Naive B cell (primary cell): ENCODE data around the gene UXS1. TPM values are rescaled to one million over a fixed set of nuclear protein-coding genes. Genes with fewer than 3 reads are reported as not detected.

Source experiments
- ATAC-seq, 2 donors: fragments of 150-1000 bp; cut with Tn5 transposase; 2 replicates each; pipeline ENCODE4 v1.10.0; 2021; ENCODE audit warnings: low read depth in 2 of 2, mild to moderate bottlenecking in 2 of 2, moderate library complexity in 2 of 2
- DNase-seq: peaks from one replicate; pipeline ENCODE4 v3.0.0; 2022
- H3K27ac Mint-ChIP-seq, 6 donors: one replicate each; pipeline ENCODE4 v1.8.0; 2020 to 2022; ENCODE audit warnings: mild to moderate bottlenecking in 6 of 6, mixed read lengths in 6 of 6, moderate library complexity in 5 of 6, inconsistent platforms in 2 of 6
- H3K27me3 Mint-ChIP-seq, 3 donors: one replicate each; pipeline ENCODE4 v1.8.0; 2021 to 2022; ENCODE audit warnings: mixed read lengths in 3 of 3, mild to moderate bottlenecking in 1 of 3
- H3K36me3 Mint-ChIP-seq, 2 donors: one replicate each; pipeline ENCODE4 v1.8.0; 2020 to 2022; ENCODE audit warnings: mixed read lengths in 2 of 2, inconsistent platforms in 1 of 2, mild to moderate bottlenecking in 1 of 2
- H3K4me1 Mint-ChIP-seq, 3 donors: one replicate each; pipeline ENCODE4 v1.8.0; 2020 to 2022; ENCODE audit warnings: mixed read lengths in 3 of 3, inconsistent platforms in 1 of 3, mild to moderate bottlenecking in 1 of 3, moderate library complexity in 1 of 3
- H3K4me3 Mint-ChIP-seq, 8 donors: one replicate each; pipeline ENCODE4 v1.8.0; 2020 to 2022; ENCODE audit warnings: mild to moderate bottlenecking in 8 of 8, mixed read lengths in 8 of 8, moderate library complexity in 8 of 8, inconsistent platforms in 2 of 8
- H3K9me3 Mint-ChIP-seq, 7 donors: one replicate each; pipeline ENCODE4 v1.8.0; 2020 to 2022; ENCODE audit warnings: mixed read lengths in 7 of 7, mild to moderate bottlenecking in 5 of 7, inconsistent platforms in 2 of 7, moderate library complexity in 1 of 7
- polyA plus RNA-seq, 6 donors: library from polyadenylated mRNA; unstranded; fragments of 300-500 nt; fragmentation: Illumina TruSeq; gene quantifications; one replicate each; pipeline ENCODE4 v1.2.3, GENCODE V29; 2021; ENCODE audit warnings: low read depth in 6 of 6

The UXS1 gene
- polyA plus RNA-seq, 6 donors from 2014 or later: 26.8 to 61.0 (median 51.1) TPM

DNA sequence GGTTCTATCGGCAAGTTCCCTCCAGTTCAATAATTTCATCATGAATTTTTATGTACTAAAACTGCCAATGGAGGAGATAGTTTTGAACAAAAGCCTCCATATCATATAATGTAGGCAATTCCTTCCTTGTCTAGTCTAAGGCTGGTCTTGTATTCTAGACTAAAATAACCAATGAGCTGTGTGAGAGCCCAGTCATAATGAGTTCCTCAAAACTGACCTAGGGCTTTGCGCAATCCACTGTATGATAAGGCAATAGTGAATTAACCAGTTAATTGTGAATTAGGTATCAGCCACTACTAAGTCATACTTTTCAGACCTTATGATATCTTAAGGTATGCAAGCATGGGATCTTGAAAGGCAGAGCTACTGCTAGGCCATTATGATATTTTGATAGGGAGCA, 7.6 kb upstream of the UXS1 start:
- Mint-ChIP-seq H3K4me1 (no peaks in the 10 kb centered on the region), H3K27ac (peak overlapping the region in 1 of 6 donors; percentile 54), H3K9me3 (no peaks in the 10 kb centered on the region), H3K36me3 (no peaks in the 10 kb centered on the region), H3K27me3 (peaks cover 0 to 4% (median 0%) of the 10 kb centered on the region in 3 donors), H3K4me3 (no peak overlapping the region)
- DNase-seq (no peak), ATAC-seq (no peak)

DNA sequence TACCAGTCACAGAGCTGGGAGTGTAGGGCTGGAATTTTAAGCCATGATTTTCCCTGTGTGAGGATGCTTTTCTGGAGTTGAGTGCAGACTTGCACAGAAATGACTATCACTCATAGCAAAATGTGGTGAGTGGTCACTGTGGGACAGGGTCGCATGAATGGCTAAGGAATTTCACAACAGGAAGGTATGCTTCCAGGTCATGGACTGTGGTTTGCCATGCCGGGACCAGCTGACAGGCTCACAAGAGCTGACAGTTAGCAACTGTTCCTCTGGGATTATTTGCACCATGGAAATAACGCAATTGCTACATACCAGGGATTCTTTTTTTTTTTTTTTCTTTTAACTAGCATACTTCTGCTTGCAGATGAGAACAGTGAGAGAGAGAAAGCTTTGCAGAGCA, 3.8 kb upstream of the UXS1 start:
- Mint-ChIP-seq H3K9me3 (no peaks in the 10 kb centered on the region), H3K4me3 (peak overlapping the region in 2 of 8 donors; percentile 34 to 44), H3K36me3 (no peaks in the 10 kb centered on the region), H3K27ac (no peak overlapping the region), H3K27me3 (peaks cover 0 to 4% (median 0%) of the 10 kb centered on the region in 3 donors), H3K4me1 (peaks cover 8 to 13% (median 9%) of the 10 kb centered on the region in 3 donors)
- ATAC-seq (no peak), DNase-seq (no peak)

DNA sequence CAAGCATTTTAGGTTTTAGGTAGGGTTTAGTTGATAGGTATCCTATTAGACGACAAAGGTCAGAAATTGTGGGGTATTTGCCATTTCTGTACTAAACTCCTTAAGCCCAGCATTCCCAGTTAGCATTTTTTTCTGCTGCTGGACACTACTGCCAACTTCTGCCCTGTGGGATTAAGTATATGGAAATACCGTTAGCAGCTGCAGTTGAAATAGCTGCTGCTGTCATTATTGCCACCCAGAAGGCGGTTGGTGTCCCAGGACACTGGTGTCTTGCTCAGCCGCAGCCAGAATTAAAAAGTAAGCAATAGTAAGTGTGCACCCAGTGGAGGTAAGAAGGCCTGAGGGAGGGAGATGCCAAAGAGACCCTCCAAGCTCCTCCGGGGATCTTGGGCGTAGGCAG, 1.9 kb upstream of the UXS1 start:
- Mint-ChIP-seq H3K27ac (no peak overlapping the region), H3K9me3 (no peaks in the 10 kb centered on the region), H3K27me3 (peaks cover 0 to 4% (median 0%) of the 10 kb centered on the region in 3 donors), H3K4me1 (peaks cover 25 to 31% (median 27%) of the 10 kb centered on the region in 3 donors), H3K4me3 (peak overlapping the region in 2 of 8 donors; percentile 37 to 97), H3K36me3 (no peaks in the 10 kb centered on the region)
- ATAC-seq (no peak), DNase-seq (no peak)

DNA sequence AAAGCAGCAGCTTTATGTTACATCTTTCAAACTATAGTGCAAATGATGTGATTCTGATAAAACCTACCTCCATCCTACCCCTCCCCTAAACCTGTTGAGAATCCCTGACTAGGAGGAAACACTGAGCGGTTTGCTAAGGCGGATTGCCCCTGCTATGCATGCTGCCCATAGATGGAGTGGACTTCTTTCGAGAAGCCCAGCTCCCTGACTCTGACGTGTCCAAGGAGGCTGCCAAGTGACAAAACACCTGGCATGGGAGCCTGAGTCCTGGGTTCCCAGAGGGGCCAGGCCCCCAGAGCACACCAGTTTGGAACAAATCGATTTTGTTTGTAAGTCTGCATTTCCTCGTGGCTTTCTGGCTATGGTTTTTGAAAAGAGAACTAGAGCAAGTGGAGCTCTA, 1.4 kb upstream of the UXS1 start:
- DNase-seq (no peak), ATAC-seq (no peak)
- Mint-ChIP-seq H3K9me3 (no peaks in the 10 kb centered on the region), H3K27me3 (peaks cover 0 to 4% (median 0%) of the 10 kb centered on the region in 3 donors), H3K36me3 (no peaks in the 10 kb centered on the region), H3K4me3 (peak overlapping the region; percentile 59 to 97 (median 96)), H3K4me1 (peaks cover 28 to 36% (median 31%) of the 10 kb centered on the region in 3 donors), H3K27ac (no peak overlapping the region)

DNA sequence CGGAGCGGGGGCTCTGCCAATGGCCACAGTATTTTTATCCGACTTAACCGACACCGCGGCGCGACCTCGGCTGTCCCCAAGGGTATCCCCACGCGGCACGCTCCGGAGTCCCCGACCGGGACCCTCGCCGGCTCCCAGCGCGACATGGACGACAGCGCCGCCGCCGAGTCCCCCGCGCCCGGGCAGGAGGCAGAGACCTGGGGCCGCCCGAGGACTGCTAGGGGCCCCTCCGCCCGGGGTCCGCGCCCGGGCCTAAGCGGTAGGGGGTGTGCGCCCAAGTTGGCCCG, 468 bp downstream of the UXS1 start:
- Mint-ChIP-seq H3K27me3 (peaks cover 0 to 4% (median 0%) of the 10 kb centered on the region in 3 donors), H3K4me3 (peak overlapping the region; percentile 76 to 97 (median 90)), H3K27ac (peak overlapping the region in 3 of 6 donors; percentile 10 to 75 (median 70)), H3K9me3 (no peaks in the 10 kb centered on the region), H3K4me1 (peaks cover 44 to 54% (median 47%) of the 10 kb centered on the region in 3 donors), H3K36me3 (peaks cover 0 to 6% of the 10 kb centered on the region in 2 donors)
- ATAC-seq (no peak), DNase-seq (no peak)

DNA sequence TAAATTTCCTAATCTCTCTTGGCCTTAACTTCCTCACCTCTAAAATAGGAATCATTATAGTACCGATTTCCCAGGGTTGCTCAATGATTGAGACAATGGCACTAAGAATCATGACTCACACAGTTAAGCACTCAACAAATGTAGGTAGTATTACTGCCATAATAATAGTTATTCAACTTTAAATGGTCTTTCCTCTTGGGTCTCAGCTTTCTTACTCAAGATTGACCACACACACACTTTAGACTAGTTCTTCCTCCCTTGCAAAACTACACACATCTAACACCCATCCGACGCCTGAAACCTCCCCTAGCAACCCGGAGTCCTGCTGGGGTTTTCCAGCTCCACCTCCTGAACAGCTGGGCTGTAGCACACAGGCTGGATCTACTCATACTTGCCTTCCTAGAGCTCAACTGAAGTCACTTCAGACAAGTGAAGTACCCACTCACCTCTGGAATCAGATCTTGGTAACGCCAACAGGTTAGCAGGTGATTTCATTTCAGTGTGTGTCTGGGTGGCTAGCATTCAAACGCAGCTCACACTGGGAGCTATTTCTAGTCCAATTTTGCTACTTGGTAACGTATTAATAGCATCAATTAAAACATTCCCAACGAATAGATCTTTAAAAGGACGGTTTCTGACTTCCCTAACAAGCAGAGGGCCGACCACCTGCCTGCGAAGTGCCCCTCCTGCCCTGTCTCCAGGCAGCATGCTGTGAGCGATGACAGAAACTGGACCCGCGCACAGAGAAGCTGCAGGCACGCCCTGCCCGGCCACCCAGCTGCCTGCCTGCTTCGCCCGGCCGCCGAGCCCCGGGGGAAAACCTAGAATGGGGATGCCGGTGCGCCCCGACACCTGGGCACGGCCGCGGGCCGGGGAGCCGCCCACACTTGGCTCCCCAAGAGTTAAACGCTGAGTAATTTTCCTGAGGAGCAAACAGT, 1.1 kb downstream of the UXS1 start:
- Mint-ChIP-seq H3K27me3 (peaks cover 0 to 4% (median 0%) of the 10 kb centered on the region in 3 donors), H3K36me3 (peaks cover 0 to 6% of the 10 kb centered on the region in 2 donors), H3K4me1 (peaks cover 49 to 60% (median 54%) of the 10 kb centered on the region in 3 donors), H3K9me3 (no peaks in the 10 kb centered on the region), H3K4me3 (peak overlapping the region; percentile 76 to 97 (median 90)), H3K27ac (peak overlapping the region; percentile 23 to 90 (median 56))
- ATAC-seq (peak; percentile 19 to 23), DNase-seq (peak; percentile 35)

DNA sequence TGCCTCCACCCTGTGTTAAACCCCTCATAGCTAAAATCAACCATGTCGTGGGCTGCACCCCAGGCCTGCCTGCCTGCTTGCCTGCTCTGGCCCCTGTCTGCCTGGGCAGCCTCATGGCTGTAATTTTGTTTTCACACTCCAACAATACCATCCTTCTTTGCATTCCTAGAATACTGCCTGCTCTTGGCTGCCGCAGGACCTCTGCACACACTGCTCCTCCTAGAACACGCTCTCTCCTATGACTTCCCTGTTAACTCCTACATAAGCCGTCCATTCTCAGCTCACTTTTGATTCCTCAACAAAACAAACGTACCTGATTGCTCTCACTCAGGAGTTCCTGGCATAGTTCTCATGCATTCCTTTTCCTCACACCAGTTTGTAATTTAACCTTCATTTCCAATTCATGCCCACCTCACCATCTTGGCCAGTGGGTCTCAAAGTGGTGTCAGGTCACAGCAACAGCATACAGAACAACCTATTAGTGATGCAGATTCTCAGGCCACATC, 2.5 kb downstream of the UXS1 start:
- Mint-ChIP-seq H3K4me3 (peak overlapping the region in 6 of 8 donors; percentile 13 to 97 (median 88)), H3K9me3 (no peaks in the 10 kb centered on the region), H3K27ac (no peak overlapping the region), H3K36me3 (peaks cover 0 to 6% of the 10 kb centered on the region in 2 donors), H3K27me3 (no peaks in the 10 kb centered on the region), H3K4me1 (peaks cover 53 to 65% (median 59%) of the 10 kb centered on the region in 3 donors)
- DNase-seq (no peak), ATAC-seq (no peak)

DNA sequence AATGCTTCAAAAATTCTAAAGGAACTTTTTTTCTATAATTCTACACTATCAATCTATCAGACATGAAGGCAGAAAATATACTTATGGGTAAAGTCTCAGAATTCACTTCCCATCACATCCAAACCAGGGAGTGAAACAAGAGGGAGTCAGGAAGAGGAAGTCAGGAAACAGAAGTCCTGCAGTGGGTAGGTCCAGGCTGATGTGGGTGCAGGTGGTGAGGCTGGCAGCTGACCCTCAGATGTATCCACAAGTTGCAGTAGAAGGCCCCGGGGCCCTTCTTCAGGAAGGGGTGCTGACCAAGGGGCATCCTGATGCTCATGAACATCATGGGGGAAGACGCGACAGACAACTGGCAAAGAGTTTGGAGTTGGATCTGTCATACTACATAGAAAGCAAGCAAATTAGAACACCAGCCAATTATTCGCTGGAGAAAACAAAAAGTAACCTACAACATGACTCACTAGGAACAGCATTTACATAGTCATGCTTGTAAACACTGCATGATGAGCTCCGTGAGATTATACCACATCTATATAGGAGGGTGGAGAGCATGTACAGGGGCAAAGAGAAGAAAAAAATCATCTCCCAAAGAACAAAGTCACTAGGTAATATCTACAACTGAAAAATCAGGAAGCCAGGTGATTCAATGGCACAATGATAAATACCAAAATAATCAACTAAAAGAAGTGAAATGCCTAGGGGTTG, 4.2 kb downstream of the UXS1 start:
- H3K36me3 Mint-ChIP-seq: peaks cover 0 to 6% of the 10 kb centered on the region in 2 donors
- no peaks in the 10 kb centered on the region for H3K9me3 Mint-ChIP-seq
- H3K27ac Mint-ChIP-seq: peak overlapping the region in 5 of 6 donors; percentile 57 to 98 (median 84)
- DNase-seq (no peak), ATAC-seq (no peak)
- H3K4me3 Mint-ChIP-seq: peak overlapping the region in 6 of 8 donors; percentile 47 to 79 (median 73)
- peaks cover 59 to 74% (median 71%) of the 10 kb centered on the region in 3 donors for H3K4me1 Mint-ChIP-seq
- no peaks in the 10 kb centered on the region for H3K27me3 Mint-ChIP-seq

DNA sequence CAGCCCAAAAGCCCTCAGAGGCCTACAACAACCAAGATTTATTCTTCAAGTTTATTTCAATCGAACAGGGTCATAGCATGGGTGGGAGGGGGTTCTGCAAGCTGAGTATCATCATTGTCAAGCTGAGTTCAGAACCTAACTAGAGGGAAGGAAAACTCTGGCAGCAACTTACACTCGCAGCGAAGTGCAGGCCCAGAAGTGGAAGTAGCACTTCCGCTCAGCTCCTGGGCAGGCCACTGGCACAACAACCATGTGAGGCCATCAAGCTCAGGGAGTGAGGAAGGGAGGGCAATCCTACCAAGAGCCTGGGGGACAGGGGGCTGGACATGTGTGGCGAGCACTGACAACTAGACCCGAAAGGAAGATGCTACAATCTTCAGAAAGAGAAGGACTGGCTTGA, 4.8 kb downstream of the UXS1 start:
- H3K9me3 Mint-ChIP-seq: no peaks in the 10 kb centered on the region
- peaks cover 0 to 6% of the 10 kb centered on the region in 2 donors for H3K36me3 Mint-ChIP-seq
- H3K4me1 Mint-ChIP-seq: peaks cover 63 to 76% (median 75%) of the 10 kb centered on the region in 3 donors
- H3K4me3 Mint-ChIP-seq: peak overlapping the region in 7 of 8 donors; percentile 20 to 79 (median 71)
- ATAC-seq (peak in 1 of 2 donors; percentile 6), DNase-seq (no peak)
- H3K27me3 Mint-ChIP-seq: no peaks in the 10 kb centered on the region
- peak overlapping the region in 5 of 6 donors; percentile 57 to 98 (median 84) for H3K27ac Mint-ChIP-seq

DNA sequence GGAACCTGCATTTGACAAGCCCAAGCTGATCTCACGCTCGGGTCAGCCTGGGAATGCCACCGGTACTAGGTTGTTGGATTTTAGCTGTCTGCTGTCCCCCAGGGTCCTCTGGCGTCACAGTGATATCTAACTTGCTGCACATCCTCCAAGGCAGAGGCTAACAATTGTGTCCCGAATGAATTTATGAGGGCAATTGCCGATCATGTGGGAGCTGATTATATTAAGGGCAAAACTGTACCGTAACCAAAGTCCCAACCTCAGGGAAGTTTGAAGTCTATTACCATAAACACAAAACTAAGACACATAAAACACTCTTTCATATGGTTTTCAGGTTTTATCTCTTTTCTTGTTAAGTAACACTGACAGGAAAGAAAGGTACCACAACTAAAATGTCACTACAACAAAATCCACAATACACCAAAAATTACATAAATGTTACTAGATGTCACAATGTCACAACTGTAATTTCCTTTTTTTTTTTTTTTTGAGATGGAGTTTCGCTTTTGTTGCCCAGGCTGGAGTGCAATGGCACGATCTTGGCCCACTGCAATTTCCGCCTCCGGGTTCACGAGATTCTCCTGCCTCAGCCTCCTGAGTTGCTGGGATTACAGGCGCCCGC, 6.7 kb downstream of the UXS1 start:
- Mint-ChIP-seq H3K4me1 (peaks cover 65 to 83% (median 78%) of the 10 kb centered on the region in 3 donors), H3K27ac (no peak overlapping the region), H3K9me3 (no peaks in the 10 kb centered on the region), H3K36me3 (peaks cover 0 to 6% of the 10 kb centered on the region in 2 donors), H3K4me3 (peak overlapping the region in 1 of 8 donors; percentile 24), H3K27me3 (no peaks in the 10 kb centered on the region)
- ATAC-seq (no peak), DNase-seq (no peak)

DNA sequence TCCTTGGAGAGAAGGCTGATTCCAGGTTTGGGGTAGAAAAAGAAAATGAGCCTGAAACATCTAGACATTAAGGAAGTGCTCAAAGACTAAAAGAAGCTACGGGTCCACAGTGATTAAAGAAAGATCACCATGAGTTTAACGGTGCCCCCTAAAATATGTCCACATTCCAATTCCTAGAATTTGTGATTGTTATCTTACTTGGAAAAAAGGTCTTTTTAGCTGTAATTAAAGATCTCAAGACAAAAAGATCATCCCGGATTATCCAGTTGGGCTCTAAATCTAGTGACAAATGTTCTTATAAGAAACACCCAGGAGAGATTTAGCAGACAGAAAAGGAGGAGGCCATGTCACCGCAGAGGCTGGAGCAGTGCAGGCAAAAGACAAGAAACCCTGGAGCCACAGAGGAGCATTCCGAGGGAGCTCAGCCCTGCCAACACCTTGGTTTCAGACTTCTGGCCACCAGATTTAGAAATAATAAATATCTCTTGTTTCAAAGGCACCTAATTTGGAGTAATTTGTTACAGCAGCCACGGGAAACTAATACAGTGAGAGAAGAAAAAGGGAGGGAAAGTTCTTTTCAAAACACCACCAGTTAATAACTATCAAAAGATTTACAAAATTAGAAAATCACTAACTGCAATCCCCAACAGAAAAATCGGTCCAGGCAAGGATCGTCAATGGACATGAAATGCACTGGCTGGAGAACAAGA, 8.5 kb downstream of the UXS1 start:
- H3K9me3 Mint-ChIP-seq: no peaks in the 10 kb centered on the region
- H3K27me3 Mint-ChIP-seq: no peaks in the 10 kb centered on the region
- peak overlapping the region in 2 of 6 donors; percentile 4 to 47 for H3K27ac Mint-ChIP-seq
- no peak for ATAC-seq
- no peak for DNase-seq
- peaks cover 0 to 6% of the 10 kb centered on the region in 2 donors for H3K36me3 Mint-ChIP-seq
- peak overlapping the region in 1 of 8 donors; percentile 4 for H3K4me3 Mint-ChIP-seq
- H3K4me1 Mint-ChIP-seq: peaks cover 56 to 75% (median 70%) of the 10 kb centered on the region in 3 donors

DNA sequence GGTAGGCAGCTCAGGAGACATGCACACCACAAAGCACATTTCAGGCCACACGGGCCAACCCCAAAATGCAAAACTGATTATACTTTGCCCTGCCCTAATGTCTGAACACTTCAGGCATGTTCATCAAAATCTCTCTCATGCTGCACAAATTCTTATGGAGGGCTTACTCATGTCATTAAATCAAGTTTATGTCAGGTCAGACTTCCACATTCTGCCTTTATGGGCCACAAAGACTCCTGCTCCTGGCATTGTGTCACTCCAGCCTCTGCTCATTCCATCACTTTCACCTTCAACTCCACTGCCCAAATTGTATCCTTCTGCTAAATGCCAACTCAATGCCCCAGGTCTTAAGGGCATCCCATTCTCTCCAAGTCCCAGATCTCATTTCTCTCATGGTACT, 9.2 kb downstream of the UXS1 start:
- Mint-ChIP-seq H3K4me3 (peak overlapping the region in 1 of 8 donors; percentile 38), H3K27me3 (no peaks in the 10 kb centered on the region), H3K9me3 (no peaks in the 10 kb centered on the region), H3K36me3 (peaks cover 0 to 3% of the 10 kb centered on the region in 2 donors), H3K4me1 (peaks cover 56 to 75% (median 65%) of the 10 kb centered on the region in 3 donors), H3K27ac (peak overlapping the region in 1 of 6 donors; percentile 4)
- ATAC-seq (no peak), DNase-seq (no peak)
